ENCODE data around the gene FBXO31.

FBXO31 gene

GRCh38 chr16:87338155-87338765 lies 45.3 kb downstream of the FBXO31 start:
- Mint-ChIP-seq H3K27ac (no peak overlapping the region), H3K4me3 (no peak overlapping the region), H3K4me1 (ENCODE audit: low read depth) (peaks cover 24% of the 10 kb centered on the region), H3K9me3 (ENCODE audit: low read depth) (no peaks in the 10 kb centered on the region), H3K27me3 (no peaks in the 10 kb centered on the region), H3K36me3 (peaks cover 2% of the 10 kb centered on the region)

GRCh38 chr16:87337262-87337771 lies 46.3 kb downstream of the FBXO31 start:
- Mint-ChIP-seq H3K4me3 (no peak overlapping the region), H3K9me3 (ENCODE audit: low read depth) (no peaks in the 10 kb centered on the region), H3K27ac (peak overlapping the region; percentile 85), H3K27me3 (no peaks in the 10 kb centered on the region), H3K4me1 (ENCODE audit: low read depth) (peaks cover 20% of the 10 kb centered on the region), H3K36me3 (no peaks in the 10 kb centered on the region)

GRCh38 chr16:87336434-87337240 lies 46.9 kb downstream of the FBXO31 start:
- Mint-ChIP-seq H3K36me3 (no peaks in the 10 kb centered on the region), H3K4me1 (ENCODE audit: low read depth) (peaks cover 19% of the 10 kb centered on the region), H3K27ac (no peak overlapping the region), H3K4me3 (peak overlapping the region; percentile 13), H3K9me3 (ENCODE audit: low read depth) (no peaks in the 10 kb centered on the region), H3K27me3 (no peaks in the 10 kb centered on the region)

- Mint-ChIP-seq H3K27me3 (no peaks in the 10 kb centered on the region), H3K9me3 (ENCODE audit: low read depth) (no peaks in the 10 kb centered on the region), H3K27ac (peak overlapping the region; percentile 46), H3K4me1 (ENCODE audit: low read depth) (peaks cover 16% of the 10 kb centered on the region), H3K36me3 (no peaks in the 10 kb centered on the region), H3K4me3 (no peak overlapping the region)
Measured at GRCh38 chr16:87335625-87336433, 47.7 kb downstream of the FBXO31 start.

GRCh38 chr16:87334651-87335624 lies 48.6 kb downstream of the FBXO31 start:
- Mint-ChIP-seq H3K4me1 (ENCODE audit: low read depth) (peaks cover 16% of the 10 kb centered on the region), H3K36me3 (no peaks in the 10 kb centered on the region), H3K9me3 (ENCODE audit: low read depth) (no peaks in the 10 kb centered on the region), H3K27ac (no peak overlapping the region), H3K27me3 (no peaks in the 10 kb centered on the region), H3K4me3 (no peak overlapping the region)

- Mint-ChIP-seq H3K9me3 (ENCODE audit: low read depth) (no peaks in the 10 kb centered on the region), H3K4me3 (no peak overlapping the region), H3K36me3 (no peaks in the 10 kb centered on the region), H3K27me3 (no peaks in the 10 kb centered on the region), H3K4me1 (ENCODE audit: low read depth) (peaks cover 16% of the 10 kb centered on the region), H3K27ac (no peak overlapping the region)
Measured at GRCh38 chr16:87333581-87334331, 49.8 kb downstream of the FBXO31 start.

- no peak overlapping the region for H3K27ac Mint-ChIP-seq
- H3K27me3 Mint-ChIP-seq, result no peaks in the 10 kb centered on the region
- H3K4me3 Mint-ChIP-seq, result no peak overlapping the region
- no peaks in the 10 kb centered on the region for H3K9me3 Mint-ChIP-seq (ENCODE audit: low read depth)
- H3K4me1 Mint-ChIP-seq (ENCODE audit: low read depth), result peaks cover 16% of the 10 kb centered on the region
- H3K36me3 Mint-ChIP-seq, result no peaks in the 10 kb centered on the region
Measured at GRCh38 chr16:87333101-87333500, 50.5 kb downstream of the FBXO31 start.

GRCh38 chr16:87332150-87332549 lies 51.4 kb downstream of the FBXO31 start:
- no peaks in the 10 kb centered on the region for H3K27me3 Mint-ChIP-seq

GRCh38 chr16:87331241-87331801 lies 52.3 kb downstream of the FBXO31 start:
- H3K4me3 Mint-ChIP-seq, result no peak overlapping the region
- H3K9me3 Mint-ChIP-seq (ENCODE audit: low read depth), result no peaks in the 10 kb centered on the region
- no peak overlapping the region for H3K27ac Mint-ChIP-seq
- no peaks in the 10 kb centered on the region for H3K27me3 Mint-ChIP-seq
- peaks cover 4% of the 10 kb centered on the region for H3K4me1 Mint-ChIP-seq (ENCODE audit: low read depth)
- H3K36me3 Mint-ChIP-seq, result no peaks in the 10 kb centered on the region

More at GRCh38 chr16:87332150-87332549, 51.4 kb downstream of the FBXO31 start:
- no peak overlapping the region for H3K27ac Mint-ChIP-seq
- H3K36me3 Mint-ChIP-seq, result no peaks in the 10 kb centered on the region
- H3K4me3 Mint-ChIP-seq, result no peak overlapping the region
- H3K4me1 Mint-ChIP-seq (ENCODE audit: low read depth), result peaks cover 8% of the 10 kb centered on the region
- no peaks in the 10 kb centered on the region for H3K9me3 Mint-ChIP-seq (ENCODE audit: low read depth)

GRCh38 chr16:87330646-87331045 lies 52.9 kb downstream of the FBXO31 start:
- no peak overlapping the region for H3K27ac Mint-ChIP-seq
- no peak overlapping the region for H3K4me3 Mint-ChIP-seq
- H3K4me1 Mint-ChIP-seq (ENCODE audit: low read depth), result peaks cover 3% of the 10 kb centered on the region
- H3K27me3 Mint-ChIP-seq, result no peaks in the 10 kb centered on the region
- H3K9me3 Mint-ChIP-seq (ENCODE audit: low read depth), result no peaks in the 10 kb centered on the region
- H3K36me3 Mint-ChIP-seq, result no peaks in the 10 kb centered on the region

- H3K27me3 Mint-ChIP-seq, result no peaks in the 10 kb centered on the region
- no peaks in the 10 kb centered on the region for H3K36me3 Mint-ChIP-seq
- H3K27ac Mint-ChIP-seq, result no peak overlapping the region
- no peaks in the 10 kb centered on the region for H3K9me3 Mint-ChIP-seq (ENCODE audit: low read depth)
- H3K4me1 Mint-ChIP-seq (ENCODE audit: low read depth), result peaks cover 5% of the 10 kb centered on the region
- no peak overlapping the region for H3K4me3 Mint-ChIP-seq
Measured at GRCh38 chr16:87330257-87330624, 53.3 kb downstream of the FBXO31 start.

GRCh38 chr16:87329436-87330256 lies 53.9 kb downstream of the FBXO31 start:
- H3K36me3 Mint-ChIP-seq, result no peaks in the 10 kb centered on the region
- no peaks in the 10 kb centered on the region for H3K27me3 Mint-ChIP-seq
- no peaks in the 10 kb centered on the region for H3K9me3 Mint-ChIP-seq (ENCODE audit: low read depth)
- no peak overlapping the region for H3K4me3 Mint-ChIP-seq
- peaks cover 5% of the 10 kb centered on the region for H3K4me1 Mint-ChIP-seq (ENCODE audit: low read depth)
- H3K27ac Mint-ChIP-seq, result no peak overlapping the region

- no peaks in the 10 kb centered on the region for H3K27me3 Mint-ChIP-seq
- no peak overlapping the region for H3K27ac Mint-ChIP-seq
Measured at GRCh38 chr16:87328846-87329245, 54.7 kb downstream of the FBXO31 start.

More at GRCh38 chr16:87328846-87329245, 54.7 kb downstream of the FBXO31 start:
- Mint-ChIP-seq H3K4me3 (no peak overlapping the region), H3K4me1 (ENCODE audit: low read depth) (peaks cover 5% of the 10 kb centered on the region), H3K36me3 (no peaks in the 10 kb centered on the region), H3K9me3 (ENCODE audit: low read depth) (no peaks in the 10 kb centered on the region)
